ENCODE data around the gene CELA3A. TPM values are rescaled to one million over a fixed set of nuclear protein-coding genes. Genes with fewer than 3 reads are reported as not detected.
"Not testable (repeated sequence)": the region's sequence is repeated elsewhere in the genome, so short reads cannot be mapped to it uniquely, and the experiment has no call there.

Gene CELA3A
- total RNA-seq, 2 donors from 2014 or later: 37,316 to 51,622 TPM

GRCh38 chr1:21999645-22000044 lies 1.8 kb upstream of the CELA3A start:
- H3K9me3 ChIP-seq; H3K27me3 ChIP-seq; H3K4me3 ChIP-seq; H3K36me3 ChIP-seq (replicated peaks in 1 of 2; ENCODE audit: insufficient read depth in 1 of 2, low read depth in 2 of 2); intact Hi-C loops (cut with DNase I): not testable (repeated sequence)
- DNase-seq (peak; percentile 88 to 94 (median 90)), ATAC-seq (peak; percentile 68)
- TF ChIP-seq POLR2A (IDR thresholded peaks at IDR 0.05): peak in 1 of 3 donors; percentile 50
- 17 to 20% methylated on average over 5 to 7 of the region's 7 CpGs for WGBS, 2 donors
- peak overlapping the region; percentile 90 to 97 (median 94) for H3K27ac ChIP-seq
- H3K4me1 ChIP-seq: peaks cover 61% of the 10 kb centered on the region

- H3K9me3 ChIP-seq; ATAC-seq; H3K36me3 ChIP-seq (replicated peaks in 1 of 2; ENCODE audit: insufficient read depth in 1 of 2, low read depth in 2 of 2); H3K27me3 ChIP-seq; intact Hi-C loops (cut with DNase I): not testable (repeated sequence)
- Histone ChIP-seq H3K4me1 (peaks cover 47% of the 10 kb centered on the region), H3K4me3 (peak overlapping the region; percentile 57 to 65), H3K27ac (peak overlapping the region; percentile 90 to 97 (median 94))
- WGBS, 2 donors: 44 to 49% methylated on average over 1 to 4 of the region's 5 CpGs
- peak in 3 of 4 donors; percentile 13 to 26 (median 24) for DNase-seq
These were observed 1.0 kb downstream of the CELA3A start for GRCh38 chr1:22002461-22002860.

GRCh38 chr1:22002875-22003274 lies 1.4 kb downstream of the CELA3A start:
- intact Hi-C loops (cut with DNase I); H3K27me3 ChIP-seq; H3K9me3 ChIP-seq; ATAC-seq; H3K36me3 ChIP-seq (replicated peaks in 1 of 2; ENCODE audit: insufficient read depth in 1 of 2, low read depth in 2 of 2): not testable (repeated sequence)
- peak in 3 of 4 donors; percentile 29 to 43 (median 34) for DNase-seq
- WGBS, 2 donors: 36 to 63% methylated on average over 7 to 8 of the region's 8 CpGs
- Histone ChIP-seq H3K4me1 (peaks cover 44% of the 10 kb centered on the region), H3K27ac (peak overlapping the region; percentile 90 to 97 (median 94)), H3K4me3 (peak overlapping the region; percentile 57 to 65)
- peak in 2 of 3 donors; percentile 52 to 53 for TF ChIP-seq POLR2A (IDR thresholded peaks at IDR 0.05)

- peak in 2 of 3 donors; percentile 20 for TF ChIP-seq POLR2A (IDR thresholded peaks at IDR 0.05)
- H3K9me3 ChIP-seq; H3K36me3 ChIP-seq (replicated peaks in 1 of 2; ENCODE audit: insufficient read depth in 1 of 2, low read depth in 2 of 2); DNase-seq; ATAC-seq; intact Hi-C loops (cut with DNase I); H3K27me3 ChIP-seq: not testable (repeated sequence)
- WGBS, 2 donors: 29 to 46% methylated on average over 1 to 3 of the region's 3 CpGs
- Histone ChIP-seq H3K27ac (peak overlapping the region in 3 of 4 donors; percentile 90 to 97 (median 96)), H3K4me1 (peaks cover 41% of the 10 kb centered on the region), H3K4me3 (peak overlapping the region; percentile 33 to 57)
These were observed 2.5 kb downstream of the CELA3A start for GRCh38 chr1:22003959-22004358.

- DNase-seq: peak; percentile 74 to 81 (median 77)
- Histone ChIP-seq H3K4me3 (peak overlapping the region; percentile 3 to 33), H3K27ac (peak overlapping the region; percentile 59 to 97 (median 84)), H3K4me1 (peaks cover 26% of the 10 kb centered on the region)
- ATAC-seq; H3K36me3 ChIP-seq (replicated peaks in 1 of 2; ENCODE audit: insufficient read depth in 1 of 2, low read depth in 2 of 2); H3K27me3 ChIP-seq; H3K9me3 ChIP-seq; intact Hi-C loops (cut with DNase I): not testable (repeated sequence)
- TF ChIP-seq POLR2A (IDR thresholded peaks at IDR 0.05) (peak; percentile 44 to 77 (median 68)), CTCF (IDR thresholded peaks at IDR 0.05) (peak in 6 of 7 experiments; percentile 25 to 44 (median 40))
- 29 to 59% methylated on average over 10 to 18 of the region's 18 CpGs for WGBS, 2 donors
These were observed 4.0 kb downstream of the CELA3A start for GRCh38 chr1:22005261-22006149.

GRCh38 chr1:22006736-22007135 lies 5.3 kb downstream of the CELA3A start:
- H3K36me3 ChIP-seq (replicated peaks in 1 of 2; ENCODE audit: insufficient read depth in 1 of 2, low read depth in 2 of 2); H3K9me3 ChIP-seq; intact Hi-C loops (cut with DNase I); H3K4me3 ChIP-seq; H3K27me3 ChIP-seq; ATAC-seq: not testable (repeated sequence)
- peak overlapping the region in 3 of 4 donors; percentile 12 to 96 (median 71) for H3K27ac ChIP-seq
- WGBS, 2 donors: 30 to 39% methylated on average over 2 to 12 of the region's 13 CpGs
- DNase-seq: peak in 3 of 4 donors; percentile 41 to 46 (median 43)
- peaks cover 17% of the 10 kb centered on the region for H3K4me1 ChIP-seq

- peak; percentile 12 for ATAC-seq
- H3K4me3 ChIP-seq; H3K36me3 ChIP-seq (replicated peaks in 1 of 2; ENCODE audit: insufficient read depth in 1 of 2, low read depth in 2 of 2); H3K27me3 ChIP-seq; H3K9me3 ChIP-seq; intact Hi-C loops (cut with DNase I): not testable (repeated sequence)
- peak; percentile 65 to 77 (median 67) for DNase-seq
- 20 to 35% methylated on average over 4 to 9 of the region's 10 CpGs for WGBS, 2 donors
- H3K4me1 ChIP-seq: peaks cover 17% of the 10 kb centered on the region
- peak; percentile 45 to 76 (median 67) for TF ChIP-seq POLR2A (IDR thresholded peaks at IDR 0.05)
- peak overlapping the region in 3 of 4 donors; percentile 12 to 96 (median 71) for H3K27ac ChIP-seq
These were observed 5.8 kb downstream of the CELA3A start for GRCh38 chr1:22007262-22007661.

GRCh38 chr1:22009566-22009965 lies 8.1 kb downstream of the CELA3A start:
- ATAC-seq; H3K9me3 ChIP-seq; H3K36me3 ChIP-seq (replicated peaks in 1 of 2; ENCODE audit: insufficient read depth in 1 of 2, low read depth in 2 of 2); H3K4me3 ChIP-seq; H3K27me3 ChIP-seq; intact Hi-C loops (cut with DNase I): not testable (repeated sequence)
- 54 to 60% methylated on average over 4 of the region's 11 CpGs for WGBS, 2 donors
- H3K4me1 ChIP-seq: peaks cover 17% of the 10 kb centered on the region
- DNase-seq: peak in 3 of 4 donors; percentile 36 to 53 (median 45)
- H3K27ac ChIP-seq: peak overlapping the region in 3 of 4 donors; percentile 1 to 73 (median 71)
